HUDEP-2 (cell line): ENCODE measurements around the gene LDB3.

ENCODE experiments used
- DNase-seq, 76 experiments: peaks; one replicate each; lab custom pipeline; 2025; ENCODE audit not compliant: unreplicated experiment in 76 of 76; lab: John Stamatoyannopoulos, UW

LDB3 gene

DNA sequence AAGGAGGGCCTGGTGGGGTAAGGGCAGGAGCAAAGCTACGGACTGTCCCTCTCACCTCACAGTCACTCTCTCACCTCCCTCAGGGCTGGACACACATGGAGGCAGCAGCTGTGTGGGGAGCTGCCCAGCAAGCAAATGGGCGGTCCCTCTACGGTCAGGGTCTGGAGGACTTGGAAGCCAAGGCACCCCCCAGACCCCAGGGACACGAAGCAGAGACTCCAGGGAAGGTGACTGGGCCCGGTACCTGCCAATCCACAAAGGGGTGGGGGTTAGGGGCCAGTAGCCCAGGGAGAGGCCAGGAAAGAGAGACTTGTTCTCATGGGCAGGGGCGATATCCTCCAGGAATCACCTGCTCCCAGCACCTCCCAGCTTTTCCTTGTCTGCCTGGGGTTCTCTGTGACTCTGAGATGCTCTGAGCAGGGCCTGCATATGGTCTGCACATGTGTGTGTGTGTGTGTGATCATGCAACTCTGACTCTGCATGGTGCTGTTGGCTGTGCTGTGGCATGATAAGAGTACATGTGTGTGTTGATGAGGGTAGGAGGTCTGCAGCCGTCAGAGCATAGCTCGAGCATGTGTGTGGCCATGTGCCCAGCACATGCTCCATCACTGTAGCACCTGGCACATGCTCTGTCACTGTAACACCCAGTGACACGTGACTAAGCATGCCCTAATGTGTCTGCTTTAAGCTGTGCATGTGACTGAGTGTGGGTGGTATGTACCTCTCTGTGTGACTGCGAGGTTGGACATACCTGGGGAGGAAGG lies 4.6 kb upstream of the LDB3 start:
- DNase-seq, result peak in 1 of 76 experiments; percentile 3

DNA sequence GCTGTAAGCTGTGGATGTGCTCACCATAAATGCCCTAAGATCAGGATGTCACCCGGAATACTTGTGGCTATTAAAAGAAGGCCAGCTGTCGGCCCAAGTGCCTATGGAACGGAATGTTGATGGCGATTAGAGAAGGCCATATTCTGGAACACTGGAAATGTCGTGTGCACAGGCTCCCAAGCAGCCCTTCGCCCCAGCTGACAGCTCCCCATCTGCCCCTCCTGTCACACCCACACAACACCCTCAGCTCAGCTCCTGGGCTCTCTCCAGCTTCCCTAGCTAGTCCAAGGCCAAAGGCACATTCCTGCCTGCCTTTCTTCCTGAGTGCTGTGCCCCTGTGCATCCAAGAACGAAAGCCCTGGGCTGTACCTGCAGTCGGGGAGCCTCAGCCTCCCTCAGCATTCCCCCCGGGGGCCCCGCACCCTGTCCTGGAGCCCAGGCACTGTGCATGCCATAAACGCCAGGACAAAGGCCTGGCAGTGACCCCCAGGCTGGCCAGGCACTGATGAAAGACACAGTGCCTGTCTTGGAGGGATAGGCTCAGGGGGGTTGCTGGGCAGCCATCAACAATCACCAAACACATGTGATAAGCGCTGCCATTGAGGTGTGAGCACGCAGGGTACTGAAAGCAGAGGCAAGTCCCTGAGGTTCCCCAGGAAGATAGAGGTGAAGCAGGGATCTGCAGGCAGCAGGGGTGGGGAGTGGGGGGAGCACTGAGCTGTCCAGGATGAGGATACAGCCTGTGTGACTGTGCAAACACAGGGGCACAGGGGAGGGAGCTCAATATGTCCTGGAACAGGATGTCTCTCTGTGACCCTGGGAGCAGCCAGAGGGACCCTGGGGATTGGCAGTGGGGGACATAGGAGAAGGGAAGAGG lies 3.7 kb upstream of the LDB3 start:
- no peak for DNase-seq

DNA sequence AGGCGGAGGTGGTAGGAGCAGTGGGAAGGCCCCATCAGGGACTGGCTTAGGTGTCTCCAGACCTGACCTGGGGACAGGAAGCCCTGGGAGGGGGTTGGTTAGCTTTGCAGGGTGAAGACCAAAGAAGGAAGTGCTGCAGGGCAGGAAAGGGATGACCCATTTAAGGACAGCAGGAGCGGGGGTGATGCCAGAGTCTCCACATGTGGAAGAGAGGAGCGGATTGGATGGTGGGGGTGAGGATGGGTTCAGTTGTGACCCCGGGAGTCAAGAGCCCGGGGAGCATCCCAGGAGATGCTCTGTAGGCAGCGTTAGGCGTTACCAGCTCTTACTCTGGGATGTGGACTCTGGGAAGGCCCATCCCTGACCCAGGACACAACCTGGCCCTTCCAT lies 3.1 kb upstream of the LDB3 start:
- DNase-seq, result no peak

DNA sequence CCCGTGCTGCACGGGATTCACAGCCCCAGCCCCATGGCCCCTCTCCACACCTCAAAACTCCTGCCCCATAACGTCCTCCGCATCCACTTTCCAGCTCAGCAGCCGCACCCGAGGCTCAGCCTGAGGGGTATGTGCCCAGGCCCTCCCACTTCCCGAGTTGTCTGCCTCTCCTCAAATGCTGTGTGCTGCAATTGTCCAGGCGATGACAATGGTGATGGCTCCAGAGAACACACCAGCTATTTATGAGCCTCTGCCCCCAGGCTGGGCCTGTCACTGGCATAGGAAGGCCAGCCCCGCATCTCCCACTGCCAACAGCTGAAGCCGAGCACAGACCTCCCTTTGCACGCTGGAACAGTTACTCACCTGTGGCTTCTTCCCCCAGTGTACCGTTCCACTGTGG lies 2.4 kb upstream of the LDB3 start:
- DNase-seq, result no peak

DNA sequence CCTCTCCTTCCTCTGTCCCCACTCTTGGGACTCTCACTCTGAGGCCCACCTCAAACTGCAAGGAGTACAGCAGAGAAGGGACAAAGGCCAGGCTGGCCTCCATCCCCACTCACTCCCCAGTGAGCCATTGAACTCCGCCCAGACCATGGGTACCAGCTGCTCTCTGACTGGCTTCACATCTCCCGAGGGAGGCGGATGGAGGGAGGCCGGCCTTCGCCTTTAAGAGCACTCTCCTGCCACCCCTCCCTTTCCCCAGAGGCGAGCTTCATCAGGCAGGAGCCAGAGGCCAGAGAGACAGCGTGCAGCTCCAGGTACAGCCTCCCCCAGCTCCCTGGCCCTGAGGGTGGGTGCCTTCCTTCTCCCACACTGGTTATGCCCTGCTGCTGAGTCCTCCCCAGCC lies 1.8 kb upstream of the LDB3 start:
- no peak for DNase-seq

DNA sequence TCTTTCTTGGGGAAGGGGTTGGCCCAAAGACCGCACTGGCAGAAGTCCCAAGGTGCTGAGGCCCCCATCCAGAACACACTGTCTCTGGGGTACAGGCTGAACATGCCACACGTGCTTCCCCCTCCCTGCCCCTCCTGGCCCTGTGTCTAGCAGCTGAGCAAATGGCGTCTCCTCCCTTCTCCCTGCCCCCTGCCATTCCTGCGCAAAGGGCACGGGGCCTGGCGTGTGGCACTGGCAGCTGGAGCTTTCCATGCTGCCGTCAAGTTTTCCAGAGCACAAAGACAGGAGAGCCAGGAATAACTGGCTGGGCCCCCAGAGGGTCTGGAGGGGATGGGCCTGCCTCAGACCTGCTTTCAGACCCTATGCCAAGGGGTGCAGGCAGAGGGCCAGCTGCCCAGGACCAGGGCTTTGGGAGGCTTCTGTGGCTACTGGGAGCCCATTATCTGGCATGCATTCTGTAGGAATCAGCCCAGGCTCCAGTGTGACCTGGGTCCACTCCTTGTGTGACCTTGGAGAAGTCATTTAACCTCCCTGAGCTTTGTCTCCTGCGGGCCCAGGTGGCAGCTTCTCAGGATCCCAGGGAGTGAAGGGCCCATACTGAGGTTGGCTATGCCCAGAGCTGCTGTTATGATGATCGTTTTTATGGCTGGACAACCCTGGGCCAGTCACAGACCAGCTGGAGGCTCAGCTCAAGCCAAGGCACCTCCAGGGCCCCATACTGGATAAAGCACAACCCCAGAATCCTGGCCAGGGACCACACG lies 710 bp upstream of the LDB3 start:
- DNase-seq, result no peak

DNA sequence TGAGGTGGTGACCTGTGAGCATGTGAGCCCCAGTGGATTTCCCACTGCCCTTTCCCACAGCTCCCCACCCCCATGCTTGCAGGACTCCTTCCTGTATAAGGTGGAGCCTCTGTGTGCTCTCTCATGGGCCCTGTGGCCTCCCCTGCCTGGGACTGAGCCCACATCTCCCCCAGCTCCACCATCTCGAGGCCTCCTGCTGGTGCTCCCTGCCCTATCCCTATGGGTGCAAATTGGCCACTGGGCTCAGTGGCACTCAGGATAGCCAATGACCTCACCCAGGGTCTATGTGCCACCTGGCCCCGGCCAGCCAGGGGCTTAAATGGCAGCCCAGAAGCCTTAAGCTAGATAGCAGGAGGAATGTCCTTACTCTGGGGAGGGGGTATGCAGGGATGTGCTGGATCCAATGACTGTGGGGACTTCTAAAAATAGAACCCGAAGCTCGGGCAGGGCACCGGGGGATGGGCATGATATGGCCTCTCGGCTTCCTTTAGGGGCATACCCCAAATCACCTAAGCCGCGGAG lies 2.0 kb downstream of the LDB3 start:
- DNase-seq, result no peak

DNA sequence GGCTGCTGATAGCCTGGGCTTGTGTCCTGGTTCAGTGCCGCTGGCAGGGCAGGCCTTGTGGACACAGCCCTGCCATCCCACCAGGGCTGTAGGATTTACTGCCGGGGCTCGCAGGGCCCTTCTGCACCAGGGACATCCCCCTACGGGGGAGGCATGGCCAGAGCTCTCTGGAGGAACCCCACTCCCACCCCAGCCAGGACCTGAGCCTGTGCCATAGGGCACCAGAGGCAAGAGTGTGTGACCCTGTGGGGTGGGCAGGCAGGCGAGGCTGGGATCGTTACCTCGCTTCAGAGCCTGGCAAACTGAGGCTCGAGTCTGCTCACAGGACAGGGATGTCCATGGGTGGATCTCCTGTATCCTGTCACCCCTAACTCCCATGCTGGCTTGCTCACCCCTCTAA lies 2.6 kb downstream of the LDB3 start:
- no peak for DNase-seq

DNA sequence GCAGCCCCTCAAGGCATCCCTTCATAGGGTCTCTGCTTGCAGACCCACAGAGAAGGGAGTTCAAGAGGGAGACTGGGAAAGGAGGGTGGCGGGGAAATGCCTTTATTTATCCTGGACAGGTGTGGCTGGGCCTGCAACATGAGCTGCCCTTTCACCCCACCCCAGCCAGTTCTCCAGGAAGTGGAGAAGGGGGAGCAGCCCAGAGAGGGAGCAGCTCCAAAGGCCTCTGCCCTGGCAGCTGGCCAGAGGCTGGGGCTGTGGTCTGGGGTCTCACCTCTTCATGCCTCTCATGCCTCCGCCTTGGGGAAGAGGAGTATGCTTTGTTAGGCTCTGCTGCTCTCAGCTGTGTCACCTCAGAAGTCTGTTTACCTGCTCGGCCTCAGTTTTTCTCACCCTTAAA lies 3.1 kb downstream of the LDB3 start:
- DNase-seq, result no peak

DNA sequence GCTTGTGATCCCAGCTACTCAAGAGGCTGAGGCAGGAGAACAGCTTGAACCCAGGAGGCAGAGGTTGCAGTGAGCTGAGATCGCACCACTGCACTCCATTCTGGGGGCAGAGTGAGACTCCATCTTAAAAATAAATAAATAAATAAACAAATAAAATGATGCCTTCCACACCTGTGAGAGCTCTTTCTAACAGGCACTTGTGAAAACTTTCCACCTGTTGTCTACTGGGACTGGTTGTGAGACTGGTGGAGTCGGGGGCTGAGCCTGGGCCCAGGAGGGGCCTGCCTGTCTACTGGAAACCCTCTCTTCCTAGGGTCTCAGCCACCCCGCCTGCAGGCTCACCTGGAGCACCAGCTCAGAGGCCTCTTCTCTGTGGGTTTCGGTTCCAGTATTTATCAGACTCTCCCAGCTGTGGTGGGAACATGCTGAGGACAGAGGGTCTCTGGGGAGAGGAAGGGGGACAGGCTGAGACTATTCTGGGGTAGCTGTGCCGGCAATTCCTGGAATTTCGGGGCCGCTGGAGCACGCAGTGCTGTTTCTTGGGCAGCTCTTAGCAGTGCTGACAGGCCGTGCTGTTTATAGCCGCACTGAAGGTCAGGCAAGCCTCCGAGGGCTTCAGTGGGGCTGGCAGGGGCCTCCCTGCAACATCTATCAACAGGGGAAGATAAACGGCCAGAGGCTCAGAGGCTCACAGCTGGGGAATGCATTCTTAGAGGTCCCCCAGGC lies 3.8 kb downstream of the LDB3 start:
- DNase-seq, result no peak

DNA sequence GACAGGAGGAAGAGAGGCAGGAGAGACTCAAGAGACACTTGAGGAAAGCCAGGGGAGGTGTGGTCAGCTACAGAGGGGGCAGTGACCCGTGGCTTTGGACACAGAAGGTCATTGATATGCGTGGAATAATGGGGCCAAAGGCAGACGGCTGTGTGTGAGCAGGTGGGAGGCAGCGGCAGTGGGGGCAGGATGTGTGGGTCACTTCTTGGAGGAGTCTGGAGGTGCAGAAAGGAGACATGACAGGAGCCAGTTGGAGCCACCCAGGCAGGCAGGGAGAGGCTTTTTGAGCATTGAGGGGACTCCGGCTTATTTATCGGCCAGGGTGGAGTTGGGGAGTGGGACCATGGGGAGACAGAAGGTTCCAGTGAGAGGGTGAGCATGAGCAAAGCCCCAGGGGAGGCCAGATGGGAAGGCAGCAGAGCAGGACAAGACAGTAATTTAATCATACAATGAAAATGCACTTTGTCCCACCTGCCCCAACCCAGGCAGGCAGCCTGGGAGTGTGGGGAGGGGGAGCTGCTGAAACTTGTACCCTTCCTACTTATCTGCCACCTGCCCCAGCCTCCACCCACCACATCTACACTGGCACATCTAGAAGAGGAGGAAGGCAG lies 5.0 kb downstream of the LDB3 start:
- DNase-seq, result no peak

DNA sequence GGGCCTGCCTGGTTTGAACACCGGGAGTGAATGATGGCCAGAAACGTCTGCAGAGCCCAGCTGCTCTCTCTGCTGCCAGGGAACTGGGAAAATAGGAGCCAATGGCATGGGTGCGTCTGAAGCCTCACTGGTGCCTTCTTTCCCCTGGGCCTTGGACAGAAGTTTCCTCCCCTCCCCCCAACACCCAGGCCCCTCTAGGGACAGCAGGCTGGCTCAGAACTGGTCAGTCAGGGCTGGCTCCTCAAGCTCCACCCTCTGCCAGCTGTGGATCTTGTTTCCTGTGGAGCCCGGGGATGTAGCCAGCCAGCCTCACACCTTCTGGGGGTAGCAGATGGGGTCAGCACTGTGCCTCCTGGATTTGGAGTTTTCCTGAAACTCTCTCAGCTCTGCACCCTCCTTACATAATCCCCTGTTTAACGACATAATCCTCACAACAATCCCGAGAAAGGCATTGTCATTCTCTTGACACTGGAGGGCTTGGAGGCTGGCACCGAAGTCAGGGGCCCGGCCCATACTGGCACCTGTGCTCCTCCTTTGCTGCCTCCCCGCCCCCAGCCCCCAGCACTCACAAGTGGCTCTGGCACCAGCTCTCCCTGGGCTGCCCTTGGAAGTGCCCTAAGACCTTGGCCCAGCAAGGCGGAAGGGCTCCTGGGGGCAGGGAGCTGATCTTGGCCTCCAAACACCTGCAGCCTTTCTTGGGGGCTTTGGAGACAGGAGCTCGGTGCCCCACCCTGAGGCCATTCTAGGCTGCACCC lies 5.7 kb downstream of the LDB3 start:
- no peak for DNase-seq

DNA sequence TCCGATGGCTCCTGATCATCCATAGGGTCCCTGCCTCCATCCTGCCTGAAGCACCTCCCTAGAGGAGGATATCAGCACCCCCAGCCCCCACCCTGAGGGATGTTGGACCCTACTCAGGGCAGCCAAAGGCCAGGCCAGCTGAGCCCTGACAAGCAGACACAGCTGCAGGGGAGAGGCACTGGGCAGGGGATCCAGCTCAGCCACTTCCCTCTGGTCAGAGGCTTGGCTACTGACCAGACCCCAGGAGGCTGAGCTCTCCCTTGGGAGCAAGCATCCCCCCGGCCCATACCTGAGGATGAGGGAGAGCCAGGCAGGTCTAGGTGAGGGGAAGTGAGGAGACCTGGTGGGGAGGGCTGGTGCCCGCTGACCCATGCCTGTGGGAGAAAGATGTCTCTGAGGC lies 6.6 kb downstream of the LDB3 start:
- no peak for DNase-seq

DNA sequence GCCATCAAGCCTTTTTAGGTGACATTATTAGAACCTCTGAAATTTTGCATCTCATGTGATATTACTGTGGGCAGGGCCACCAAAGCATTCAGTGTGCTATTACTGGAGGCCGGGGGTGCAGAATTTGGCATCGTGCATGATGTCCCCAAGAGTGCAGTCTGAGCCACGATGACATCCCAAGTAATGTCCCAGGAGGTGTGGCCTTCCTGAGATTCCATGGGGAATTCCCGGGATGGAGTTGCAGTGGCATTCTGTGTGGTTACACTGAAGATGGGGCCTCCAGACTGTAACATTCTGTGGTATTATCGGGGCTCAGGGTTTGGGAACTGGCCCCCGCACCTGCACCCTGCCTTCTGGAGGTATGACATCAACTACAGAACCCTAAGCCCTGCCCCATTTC lies 9.1 kb downstream of the LDB3 start:
- DNase-seq, result no peak

DNA sequence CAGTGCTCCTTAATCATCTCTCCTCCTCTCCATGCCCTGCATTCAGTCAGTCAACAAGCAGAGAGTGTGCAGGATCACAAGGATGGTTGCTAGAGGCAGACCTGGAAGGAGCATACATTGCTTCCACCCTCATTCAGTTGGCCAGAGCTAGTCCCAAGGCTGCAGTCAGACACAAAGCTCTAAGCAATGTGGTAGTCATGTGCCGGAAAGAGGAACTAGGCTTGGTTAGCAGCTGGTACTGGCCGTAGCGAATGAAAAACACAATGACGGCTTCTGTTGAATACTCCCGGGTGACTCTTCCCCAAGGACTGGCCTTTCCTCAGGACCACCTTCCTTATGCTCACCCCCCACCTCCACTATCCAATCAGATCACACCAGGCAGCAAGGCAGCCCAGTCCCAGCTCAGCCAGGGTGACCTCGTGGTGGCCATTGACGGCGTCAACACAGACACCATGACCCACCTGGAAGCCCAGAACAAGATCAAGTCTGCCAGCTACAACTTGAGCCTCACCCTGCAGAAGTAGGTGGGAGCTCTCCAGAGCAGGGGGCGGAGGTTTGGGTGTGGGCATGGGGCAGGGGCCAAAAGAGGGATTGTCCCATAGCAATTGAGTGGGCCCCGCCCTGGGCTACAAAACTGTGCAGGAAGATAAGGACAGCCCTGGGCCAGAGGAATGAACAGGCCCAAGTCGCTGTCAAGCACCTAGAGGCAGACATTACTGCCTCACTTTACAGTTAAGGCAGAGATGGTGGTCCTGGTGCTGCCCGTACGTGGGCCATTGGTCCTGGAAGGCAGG lies 10.9 kb downstream of the LDB3 start:
- peak; percentile 43 to 97 (median 91) for DNase-seq

DNA sequence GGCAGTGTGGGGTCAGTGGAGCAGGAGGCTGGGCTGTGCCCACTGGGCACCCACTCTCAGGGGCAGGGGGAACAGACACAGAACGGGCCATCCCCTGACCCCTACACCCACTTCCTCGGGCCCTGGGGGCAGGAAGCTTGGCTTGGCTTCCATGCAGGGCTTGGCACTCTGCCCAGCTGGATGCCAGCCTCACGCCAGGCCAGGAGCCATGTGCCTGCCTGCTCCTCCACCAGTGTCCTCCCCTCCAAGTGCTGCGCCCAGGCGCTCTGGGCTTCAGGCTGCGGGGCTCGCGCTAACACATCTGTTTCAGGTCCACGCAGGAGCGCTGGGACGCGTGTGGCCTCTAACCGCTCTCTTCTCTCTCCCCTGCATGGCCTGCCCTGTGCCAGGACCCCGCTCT lies 12.7 kb downstream of the LDB3 start:
- DNase-seq, result peak in 27 of 76 experiments; percentile 3 to 81 (median 25)

DNA sequence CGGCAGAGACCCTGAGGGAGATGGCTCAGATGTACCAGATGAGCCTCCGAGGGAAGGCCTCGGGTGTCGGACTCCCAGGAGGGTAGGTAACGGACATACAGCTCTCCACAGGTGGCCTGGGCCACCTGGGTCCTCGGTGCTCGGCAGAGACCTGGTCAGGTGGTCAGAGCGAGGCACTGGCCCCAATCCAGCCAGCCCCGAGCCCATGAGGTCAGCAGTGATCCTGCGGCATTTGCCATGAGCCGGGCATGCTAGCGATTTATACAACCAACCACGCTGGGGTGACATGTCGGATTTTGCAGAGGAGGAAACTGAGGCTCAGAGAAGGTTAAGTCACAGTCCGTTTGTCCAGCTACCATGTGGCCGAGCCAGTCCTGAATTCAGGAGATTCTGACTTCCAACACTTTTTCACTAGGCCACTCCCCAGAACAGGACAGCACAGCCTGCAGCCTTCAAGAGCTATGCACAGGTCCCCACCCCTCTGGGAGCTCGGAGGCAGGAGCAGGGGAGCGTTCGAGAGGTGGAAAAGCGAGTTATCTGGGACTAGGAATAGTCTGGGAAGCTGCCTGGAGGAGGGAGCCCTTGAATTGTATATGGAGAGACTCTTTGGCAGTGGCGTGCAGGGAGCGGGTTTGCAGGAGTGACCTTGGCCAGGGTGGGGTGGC lies 13.5 kb downstream of the LDB3 start:
- DNase-seq, result peak in 4 of 76 experiments; percentile 20 to 40 (median 32)

DNA sequence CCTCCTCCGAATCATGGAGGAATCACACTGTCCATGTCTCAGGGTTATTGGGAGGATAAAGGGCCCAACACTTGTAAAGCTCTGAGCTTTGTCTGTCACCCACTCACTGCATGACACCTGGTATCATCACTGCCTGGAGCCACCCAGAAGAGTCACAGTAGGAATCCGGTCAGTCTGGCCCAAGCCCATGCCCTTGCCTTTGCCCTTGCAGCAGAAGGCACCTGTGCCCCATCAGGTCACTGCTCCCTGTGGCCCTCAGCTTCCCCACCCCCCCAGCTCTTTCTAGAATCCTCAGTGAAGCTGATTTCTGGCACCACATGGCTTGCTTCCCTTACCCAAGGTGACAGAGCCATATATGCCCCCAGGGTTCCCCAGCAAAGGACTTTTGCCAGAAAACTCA lies 14.4 kb downstream of the LDB3 start:
- peak in 4 of 76 experiments; percentile 12 to 34 (median 15) for DNase-seq
